DMS53 (cell line): ENCODE results near the gene FAM124B.

ENCODE experiments used
- DNase-seq: peaks from one replicate; lab custom pipeline; 2025; lab: John Stamatoyannopoulos, UW

FAM124B gene

DNA sequence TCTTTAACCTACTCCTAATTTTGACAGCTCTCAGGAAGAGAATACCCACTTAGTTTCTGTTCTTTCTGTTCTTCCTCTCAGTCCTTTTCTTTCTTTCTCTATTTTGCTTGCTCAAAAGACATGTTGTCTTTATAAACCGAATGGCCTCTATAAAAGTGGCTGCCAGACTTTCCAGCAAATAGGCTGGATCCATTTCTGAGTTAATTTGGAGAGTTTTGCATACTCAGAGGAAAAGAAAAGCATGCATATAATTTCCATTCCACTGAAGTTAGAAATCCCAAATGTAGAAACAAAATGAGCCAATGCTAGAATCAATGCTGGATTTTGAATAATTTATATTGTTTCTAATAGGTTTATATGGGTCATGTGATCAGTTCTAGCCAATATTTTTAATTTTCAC is 65.9 kb downstream of the FAM124B start:
- no peak for DNase-seq

GRCh38 chr2:224334726-224335125 is 67.2 kb downstream of the FAM124B start:
- no peak for DNase-seq

GRCh38 chr2:224333726-224334482 is 68.0 kb downstream of the FAM124B start:
- no peak for DNase-seq

DNA sequence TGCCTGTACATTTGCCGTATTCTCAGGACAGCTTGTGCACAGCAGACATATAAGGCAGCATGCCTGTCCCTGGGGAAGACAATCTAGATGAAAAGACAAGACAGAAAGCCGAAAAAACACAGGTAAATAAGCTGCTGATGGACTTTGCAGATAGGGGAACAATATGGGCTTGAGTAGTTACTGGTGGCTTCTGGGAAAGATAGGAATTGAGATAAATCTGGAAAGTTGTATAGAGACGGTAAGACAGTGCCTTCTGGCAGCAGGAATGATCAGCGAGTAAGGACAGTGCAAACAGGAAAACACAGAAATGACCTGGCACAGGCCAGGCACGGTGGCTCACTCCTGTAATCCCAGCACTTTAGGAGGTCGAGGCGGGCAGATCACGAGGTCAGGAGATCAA is 70.2 kb downstream of the FAM124B start:
- no peak for DNase-seq

DNA sequence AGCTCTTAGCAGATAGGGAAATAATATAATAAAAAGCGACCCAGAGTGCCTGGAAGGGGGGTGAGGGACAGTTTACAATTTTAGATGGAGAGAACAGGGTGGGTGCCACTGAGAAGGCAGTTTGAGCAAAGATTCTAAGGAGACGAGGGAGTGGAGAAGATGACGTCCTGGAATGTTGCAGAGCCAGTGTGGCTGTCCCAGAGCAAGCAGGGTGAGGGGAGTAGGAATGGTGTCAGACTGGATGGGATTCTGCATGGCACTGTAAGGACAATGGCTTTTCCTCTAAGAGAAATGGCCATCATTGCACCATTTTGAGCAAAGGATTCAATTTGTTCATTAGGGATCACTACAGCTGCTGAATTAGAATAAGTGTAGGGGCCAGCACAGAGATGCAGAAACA is 73.1 kb downstream of the FAM124B start:
- no peak for DNase-seq
